A204.1 (cell line): ENCODE measurements around the gene NLGN4X.

Experiments used
- FAIRE-seq: peaks from 2 replicates; lab custom pipeline; 2012; peaks lifted over from hg19 to GRCh38; lab: Jason Lieb, UNC

NLGN4X gene

DNA sequence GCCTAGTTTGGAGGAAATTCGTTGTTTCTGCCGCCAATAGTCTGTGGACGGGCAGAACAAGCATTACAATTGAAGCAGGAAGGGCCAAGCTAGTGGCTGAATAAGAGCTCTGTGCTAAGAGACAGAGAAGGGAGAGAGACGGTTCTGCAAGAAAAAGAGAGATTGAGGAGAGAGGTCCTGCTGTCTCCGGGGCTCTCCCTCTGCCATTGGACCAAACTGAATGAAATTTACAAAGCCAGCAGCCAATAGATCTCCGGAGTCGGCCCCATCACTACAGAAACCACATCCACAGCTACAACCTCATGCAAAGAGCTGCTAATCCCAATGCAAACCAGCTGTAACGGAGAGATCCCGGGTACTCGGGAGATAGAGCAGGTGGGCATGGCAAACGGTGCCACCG is at the start of gene NLGN4X:
Gene NLGN4X, minus strand, starts transcription at position 148 of the 400 bp plus-strand sequence. CDS start 77,401 bp downstream, outside the sequence.
- FAIRE-seq = no peak

DNA sequence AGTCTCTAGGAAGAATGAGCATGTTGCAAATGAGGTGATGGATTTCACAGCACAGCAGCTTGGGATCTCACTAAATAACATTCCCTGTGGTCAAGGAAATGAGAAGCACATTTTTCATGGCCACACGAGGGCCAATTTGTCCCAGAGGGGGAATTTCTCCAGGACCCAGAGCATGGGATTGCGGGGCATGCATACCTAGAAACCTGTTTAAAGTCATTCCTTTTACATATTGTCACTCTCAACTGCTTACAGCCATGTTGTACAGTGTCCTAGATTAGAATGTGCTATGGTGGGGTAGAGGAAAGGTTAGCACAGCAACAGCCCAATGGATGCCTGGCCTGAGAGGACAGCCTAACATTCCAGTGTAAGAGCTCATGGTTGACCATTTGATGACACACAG is 37.4 kb upstream of the NLGN4X start:
- no peak for FAIRE-seq

- no peak for FAIRE-seq
These were observed 34.3 kb upstream of the NLGN4X start for GRCh38 chrX:6262959-6263358.

- FAIRE-seq = no peak
These were observed 28.4 kb upstream of the NLGN4X start for GRCh38 chrX:6257025-6257424.

GRCh38 chrX:6244666-6245065 is 16.0 kb upstream of the NLGN4X start:
- no peak for FAIRE-seq

GRCh38 chrX:6238576-6238975 is 9.9 kb upstream of the NLGN4X start:
- FAIRE-seq = no peak

- FAIRE-seq = no peak
These were observed 732 bp downstream of the NLGN4X start for GRCh38 chrX:6227935-6228334.

GRCh38 chrX:6227453-6227835 is 1.2 kb downstream of the NLGN4X start:
- FAIRE-seq = no peak

DNA sequence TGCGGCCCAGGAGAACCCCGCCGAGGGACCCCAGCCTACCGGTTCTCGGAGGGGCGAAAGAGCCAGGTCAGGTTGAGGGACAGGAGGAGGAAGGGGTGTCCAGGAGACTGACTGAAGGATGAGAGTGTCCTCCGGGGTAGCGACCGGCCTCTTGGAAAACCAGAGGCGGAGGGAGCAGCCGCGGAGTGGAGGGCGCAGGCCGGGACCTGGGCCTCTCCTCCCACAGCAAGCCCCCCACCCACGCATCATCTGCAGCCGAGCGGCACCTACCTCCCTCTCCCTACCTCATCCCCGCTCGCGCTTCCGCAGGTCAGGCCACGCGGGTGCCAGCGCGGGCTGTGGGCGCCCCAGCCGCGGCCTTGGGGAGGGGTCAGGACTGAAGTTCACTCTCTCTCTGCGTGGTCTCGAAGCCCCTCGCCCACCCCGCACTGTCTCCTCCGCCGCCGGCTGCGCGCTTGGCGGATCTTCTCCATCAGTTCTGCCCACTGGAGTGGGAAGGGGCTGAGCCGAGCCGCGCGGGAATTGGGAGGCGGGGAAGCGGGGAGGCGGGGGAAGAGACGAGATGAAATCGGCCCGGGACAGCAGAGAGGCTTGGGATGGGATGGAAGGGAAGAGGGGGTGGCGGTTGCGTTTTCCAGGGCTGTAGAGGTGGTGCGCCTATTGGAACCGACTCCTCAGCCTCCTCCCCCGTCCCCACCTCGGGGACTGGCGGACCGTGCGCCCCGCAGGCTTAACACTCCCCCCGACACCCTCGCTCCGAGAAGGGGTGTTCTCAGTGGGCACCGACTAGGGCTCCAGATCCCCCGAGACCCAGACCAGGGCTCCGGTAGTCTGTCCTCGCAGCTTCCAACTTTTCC is 1.8 kb downstream of the NLGN4X start:
- FAIRE-seq = no peak

DNA sequence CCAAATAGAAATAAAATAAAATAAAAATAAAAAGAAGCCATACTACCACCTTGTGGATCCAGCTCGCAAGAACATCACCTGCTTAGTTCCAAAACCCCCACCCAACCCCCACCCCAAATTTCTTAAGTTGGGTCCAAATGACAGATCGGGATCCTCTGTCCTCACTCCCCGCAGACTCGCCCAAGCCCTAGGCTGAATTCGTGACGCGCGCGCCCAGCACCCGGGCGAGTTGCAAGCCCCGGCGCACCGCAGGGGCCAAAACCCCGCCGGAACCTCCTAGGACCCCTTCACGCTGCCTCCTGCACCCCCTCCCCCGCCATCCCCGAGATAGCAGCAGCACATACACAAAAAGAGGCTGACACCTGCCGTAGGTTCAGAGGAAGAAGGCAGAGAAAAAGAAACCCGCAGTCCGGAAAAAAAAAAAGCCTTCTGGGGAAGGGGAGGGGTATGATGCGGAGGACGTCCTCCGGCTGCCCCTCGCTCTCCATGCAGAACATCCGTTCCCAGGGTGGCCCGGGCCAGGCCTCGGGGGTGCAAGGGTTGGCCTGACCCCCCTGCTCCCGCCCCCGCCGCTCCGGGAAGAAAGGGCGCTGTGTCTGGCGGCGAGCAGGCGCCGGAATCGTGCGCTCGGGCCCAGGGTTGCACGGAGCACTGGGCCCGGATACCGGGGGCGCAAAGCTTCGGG is 2.6 kb downstream of the NLGN4X start:
- no peak for FAIRE-seq

DNA sequence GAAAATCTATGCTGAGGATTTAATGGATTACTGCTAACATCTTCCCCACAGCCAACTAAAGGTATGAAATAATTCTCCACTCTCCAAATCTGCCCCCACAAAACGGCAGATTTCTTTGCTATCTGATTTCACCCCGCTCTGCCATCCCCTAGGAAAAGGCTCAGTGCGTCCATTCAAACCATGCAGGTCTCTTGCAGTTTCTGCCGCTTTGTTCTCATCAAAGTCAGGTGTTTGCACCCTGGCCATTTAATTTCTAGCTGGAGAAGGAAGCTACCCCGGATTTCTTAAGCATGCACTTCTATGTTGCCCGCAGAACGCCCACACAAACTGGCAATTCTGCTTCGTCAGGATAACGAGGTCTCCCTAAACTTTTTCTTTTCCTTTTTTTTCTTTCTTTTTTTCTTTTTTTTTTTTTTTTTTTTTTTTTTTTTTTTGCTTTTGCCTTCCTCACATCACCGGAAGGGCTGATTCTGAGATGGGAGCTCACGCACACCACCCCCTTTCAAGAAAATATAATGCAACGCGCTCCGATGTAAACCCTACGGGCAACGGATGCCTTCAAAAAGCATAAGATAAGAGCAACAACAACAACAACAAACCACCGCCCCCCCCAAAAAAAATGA is 3.3 kb downstream of the NLGN4X start:
- FAIRE-seq = no peak

DNA sequence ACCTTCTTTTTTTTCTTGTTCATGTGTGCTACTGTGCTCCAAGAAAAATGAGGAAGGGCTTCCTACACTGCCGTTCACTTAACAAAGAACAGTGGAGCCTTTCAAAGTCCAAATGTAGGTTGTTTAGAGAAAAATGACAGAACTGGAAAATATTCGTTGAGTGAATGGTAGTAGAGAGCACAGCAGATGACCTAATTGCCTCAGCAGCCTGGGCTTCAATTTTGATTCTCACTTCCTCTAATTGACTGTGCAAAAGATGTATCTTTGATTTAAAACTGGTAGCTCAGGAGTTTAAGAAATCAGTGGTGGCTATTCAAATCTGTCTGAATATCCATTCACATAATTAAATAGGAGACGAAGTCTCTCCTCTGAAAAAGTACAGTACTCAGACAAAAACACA is 5.2 kb downstream of the NLGN4X start:
- FAIRE-seq = no peak

DNA sequence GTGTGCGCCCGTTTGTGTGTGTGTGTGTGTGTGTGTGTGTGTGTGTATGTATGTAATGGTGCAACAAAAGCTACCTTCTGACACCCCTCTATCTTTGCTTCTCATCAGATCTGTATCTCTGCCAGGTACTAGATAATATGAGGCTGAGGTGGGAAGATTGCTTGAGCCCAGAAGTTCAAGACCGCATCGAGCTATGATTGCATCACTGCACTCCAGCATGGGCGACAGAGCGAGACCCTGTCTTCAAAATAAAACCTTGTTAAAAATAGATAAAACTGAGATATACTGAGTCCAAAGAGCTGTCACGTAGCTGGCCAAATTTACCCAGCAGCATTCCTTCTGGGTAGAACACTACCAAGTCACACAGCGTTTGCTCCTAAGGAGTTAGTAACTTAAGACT is 18.4 kb downstream of the NLGN4X start:
- no peak for FAIRE-seq

GRCh38 chrX:6203462-6204215 is 25.0 kb downstream of the NLGN4X start:
- FAIRE-seq = no peak

DNA sequence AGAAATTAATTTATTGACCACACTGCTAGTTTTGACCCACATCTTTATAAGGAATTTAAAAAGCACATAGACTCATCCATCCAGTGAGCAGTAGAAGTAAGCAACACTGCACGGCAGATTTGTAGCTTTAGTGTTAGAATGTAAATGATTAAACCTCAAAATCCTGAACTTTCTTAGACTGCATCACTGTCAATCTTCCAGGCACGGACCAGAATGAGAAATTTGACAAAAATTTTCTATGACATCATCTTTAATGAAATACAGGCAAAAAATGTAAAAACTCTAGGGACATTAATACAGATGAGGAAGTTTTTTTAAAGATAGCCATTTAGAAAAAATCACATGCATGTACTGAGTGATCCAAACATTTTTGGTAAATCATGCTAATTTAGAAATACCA is 29.2 kb downstream of the NLGN4X start:
- FAIRE-seq = no peak

DNA sequence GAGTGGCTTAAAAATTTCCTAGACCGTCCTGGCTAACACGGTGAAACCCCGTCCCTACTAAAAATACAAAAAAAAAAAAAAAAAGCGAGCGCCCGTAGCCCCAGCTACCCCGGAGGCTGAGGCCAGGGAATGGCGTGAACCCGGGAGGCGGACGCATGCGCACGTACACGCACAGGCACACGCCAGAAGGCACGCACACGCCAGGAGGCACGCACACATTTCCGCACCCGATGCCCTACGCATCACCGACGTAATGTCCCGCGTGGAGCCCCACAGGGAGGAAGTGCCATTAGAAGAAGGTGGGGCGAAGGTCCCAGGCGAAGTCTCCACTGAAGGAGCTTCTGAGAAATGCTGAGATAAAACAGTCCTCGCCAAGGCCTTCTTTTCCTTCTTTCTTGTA is 41.4 kb downstream of the NLGN4X start:
- no peak for FAIRE-seq

- FAIRE-seq = no peak
These were observed 43.7 kb downstream of the NLGN4X start for GRCh38 chrX:6184900-6185515.

DNA sequence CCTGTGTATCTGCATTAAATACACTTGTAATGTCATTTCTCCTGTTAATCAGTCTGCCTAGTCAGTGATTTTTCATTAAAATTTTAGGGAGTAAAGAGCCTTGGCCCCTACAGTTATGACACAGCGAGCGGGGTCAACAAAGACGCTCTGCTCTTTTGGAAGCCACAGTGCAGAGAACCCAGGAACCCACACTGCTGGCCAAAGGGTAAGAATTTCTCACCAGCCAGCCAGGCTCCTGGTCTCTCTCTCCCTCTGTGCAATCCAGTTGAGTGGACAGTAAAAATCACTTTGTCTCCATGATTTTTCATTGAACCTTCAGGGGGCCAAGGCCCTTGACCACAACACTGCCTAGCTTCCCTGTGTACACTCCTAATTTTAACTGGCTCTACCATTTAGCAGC is 52.8 kb downstream of the NLGN4X start:
- no peak for FAIRE-seq

DNA sequence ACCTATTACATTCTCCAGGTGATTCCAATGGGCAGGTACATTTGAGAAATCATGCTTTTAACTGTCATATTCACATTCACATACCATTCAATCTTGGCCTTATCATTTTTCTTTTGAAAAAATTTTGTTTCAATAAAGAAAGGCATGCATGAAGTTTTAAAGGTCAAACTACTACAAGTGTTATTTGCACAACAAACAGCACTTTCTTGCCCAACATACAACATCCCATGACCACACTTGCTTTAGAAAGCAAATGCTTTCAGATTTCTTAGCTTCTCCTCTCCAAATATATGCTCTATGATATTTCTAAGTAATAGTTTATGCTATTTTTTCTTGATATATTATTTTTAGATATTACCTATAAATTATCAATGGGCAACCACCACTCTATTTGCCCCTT is 58.2 kb downstream of the NLGN4X start:
- no peak for FAIRE-seq

DNA sequence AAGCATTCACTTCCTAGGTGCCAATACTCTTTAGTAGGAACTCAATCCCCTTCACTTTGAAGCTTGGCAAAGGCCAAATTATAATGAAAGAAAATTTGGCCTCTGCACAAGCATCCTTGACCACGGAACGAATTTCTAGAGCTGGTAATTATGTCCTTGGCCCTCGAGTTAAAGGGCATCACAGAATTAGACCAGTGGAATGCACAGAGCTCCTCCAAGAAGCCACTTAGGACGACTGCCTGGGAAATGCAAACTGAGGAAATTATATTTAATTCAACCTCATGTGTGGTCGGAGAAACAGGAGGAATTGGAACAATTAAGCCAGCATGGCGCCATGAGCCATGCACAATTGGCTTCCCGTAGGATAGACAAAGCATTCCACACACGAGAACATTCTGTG is 59.3 kb downstream of the NLGN4X start:
- no peak for FAIRE-seq

- no peak for FAIRE-seq
These were observed 64.9 kb downstream of the NLGN4X start for GRCh38 chrX:6163721-6164120.

DNA sequence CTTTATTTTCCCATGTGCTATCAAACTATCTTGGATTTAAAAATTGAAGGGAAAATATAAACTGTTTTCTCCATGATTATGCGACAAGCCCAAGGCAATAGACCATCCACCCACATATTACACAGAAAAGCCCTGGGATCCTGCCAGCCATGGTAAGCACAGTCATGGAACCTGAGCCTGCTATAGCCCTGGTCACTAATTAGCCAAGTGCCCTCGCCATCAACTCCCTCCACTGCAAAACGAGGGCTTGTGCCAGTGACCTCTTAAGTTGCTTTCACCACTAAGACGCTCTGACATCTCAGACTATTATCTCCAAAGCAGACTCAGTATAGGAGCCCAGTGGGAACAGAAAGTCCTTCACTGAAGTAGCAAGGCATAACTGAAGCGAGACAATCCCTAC is 69.2 kb downstream of the NLGN4X start:
- no peak for FAIRE-seq
